ENCODE data around the gene NCMAP. TPM values are rescaled to one million over a fixed set of nuclear protein-coding genes. Genes with fewer than 3 reads are reported as not detected.
A peak's percentile ranks its signal among the peaks of the same experiment; 100 is the strongest.

The NCMAP gene
- total RNA-seq, 3 donors from 2014 or later: 0.16 to 8.2 (median 0.98) TPM

DNA sequence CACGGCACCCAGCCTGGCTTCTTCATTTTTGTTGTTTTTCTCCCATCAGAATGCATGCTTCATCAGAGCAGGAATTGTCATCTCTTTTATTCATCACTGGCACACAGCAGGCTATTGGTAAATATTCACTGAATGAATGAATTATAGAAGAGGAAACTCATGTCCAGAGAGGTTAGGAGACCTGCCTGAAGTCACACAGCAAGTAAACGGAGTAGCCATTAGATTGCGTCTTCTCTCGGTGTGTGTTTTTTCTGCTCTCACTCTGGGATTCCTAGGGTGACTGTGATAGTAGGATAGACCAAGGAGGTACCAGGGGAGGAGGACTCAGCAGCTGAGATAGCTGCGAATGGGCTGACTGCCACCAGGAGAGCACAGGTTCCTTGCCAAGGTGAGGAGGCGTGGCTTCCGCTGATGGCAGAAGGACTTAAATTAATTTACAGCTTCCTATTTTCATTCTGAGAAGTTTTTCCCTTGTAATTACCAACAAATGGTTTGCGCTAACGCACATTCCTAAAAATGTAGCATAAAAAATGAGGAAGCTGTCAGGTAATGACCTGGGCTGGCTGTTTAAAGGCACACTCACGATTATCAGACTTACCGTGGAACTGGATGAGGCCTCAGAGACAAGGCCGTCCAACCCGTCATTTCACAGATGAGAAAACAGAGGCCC, 4.5 kb upstream of the NCMAP start:
- no peak overlapping the region for H3K4me3 ChIP-seq
- no peak for TF ChIP-seq POLR2AphosphoS5 (IDR thresholded peaks at IDR 0.05)
- no peak for TF ChIP-seq POLR2A (IDR thresholded peaks at IDR 0.05)
- TF ChIP-seq, protein P1, sequence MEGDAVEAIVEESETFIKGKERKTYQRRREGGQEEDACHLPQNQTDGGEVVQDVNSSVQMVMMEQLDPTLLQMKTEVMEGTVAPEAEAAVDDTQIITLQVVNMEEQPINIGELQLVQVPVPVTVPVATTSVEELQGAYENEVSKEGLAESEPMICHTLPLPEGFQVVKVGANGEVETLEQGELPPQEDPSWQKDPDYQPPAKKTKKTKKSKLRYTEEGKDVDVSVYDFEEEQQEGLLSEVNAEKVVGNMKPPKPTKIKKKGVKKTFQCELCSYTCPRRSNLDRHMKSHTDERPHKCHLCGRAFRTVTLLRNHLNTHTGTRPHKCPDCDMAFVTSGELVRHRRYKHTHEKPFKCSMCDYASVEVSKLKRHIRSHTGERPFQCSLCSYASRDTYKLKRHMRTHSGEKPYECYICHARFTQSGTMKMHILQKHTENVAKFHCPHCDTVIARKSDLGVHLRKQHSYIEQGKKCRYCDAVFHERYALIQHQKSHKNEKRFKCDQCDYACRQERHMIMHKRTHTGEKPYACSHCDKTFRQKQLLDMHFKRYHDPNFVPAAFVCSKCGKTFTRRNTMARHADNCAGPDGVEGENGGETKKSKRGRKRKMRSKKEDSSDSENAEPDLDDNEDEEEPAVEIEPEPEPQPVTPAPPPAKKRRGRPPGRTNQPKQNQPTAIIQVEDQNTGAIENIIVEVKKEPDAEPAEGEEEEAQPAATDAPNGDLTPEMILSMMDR (IDR thresholded peaks at IDR 0.05): no peak
- H3K27ac ChIP-seq: peak overlapping the region in 1 of 2 donors; percentile 30
- DNase-seq (ENCODE audit: low spot score in 2 of 2): no peak
- no peaks in the 10 kb centered on the region for H3K36me3 ChIP-seq
- H3K9me3 ChIP-seq: no peaks in the 10 kb centered on the region
- no peaks in the 10 kb centered on the region for H3K27me3 ChIP-seq
- no peaks in the 10 kb centered on the region for H3K4me1 ChIP-seq
- intact Hi-C loops (cut with DNase I; ENCODE audit: low total_unique reads): no loop called here

DNA sequence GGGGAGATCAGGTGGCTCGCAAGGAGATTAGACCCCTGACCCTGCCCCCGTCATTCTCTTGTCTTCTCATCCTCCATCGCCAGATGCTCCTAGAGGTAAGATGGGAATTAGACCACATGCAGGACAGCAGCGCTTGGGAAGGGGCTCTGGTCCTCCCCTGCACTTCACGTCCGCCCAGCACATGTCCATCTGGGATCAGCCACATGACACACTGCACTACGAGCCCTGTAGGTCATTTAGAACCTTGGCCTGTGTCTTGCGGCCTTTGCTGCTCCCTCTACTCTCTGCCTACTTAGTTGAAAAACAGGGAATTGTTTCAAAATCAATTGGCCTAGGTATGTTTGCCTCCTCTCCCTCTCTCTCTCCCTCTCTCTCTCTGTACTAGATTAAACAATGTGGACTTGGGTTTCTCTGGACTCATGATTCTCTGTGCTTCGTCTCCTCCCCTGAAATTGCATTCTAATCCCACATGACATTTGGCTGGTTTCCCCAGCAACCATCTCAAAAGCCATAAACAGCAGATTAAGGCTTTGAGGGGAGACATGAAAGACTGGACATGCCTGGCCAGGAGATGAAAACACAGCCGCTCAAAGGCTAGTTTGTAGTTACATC, 3.8 kb upstream of the NCMAP start:
- H3K27ac ChIP-seq: peak overlapping the region; percentile 30 to 46
- H3K9me3 ChIP-seq: no peaks in the 10 kb centered on the region
- no peak for DNase-seq (ENCODE audit: low spot score in 2 of 2)
- no peak overlapping the region for H3K4me3 ChIP-seq
- H3K4me1 ChIP-seq: no peaks in the 10 kb centered on the region
- H3K36me3 ChIP-seq: no peaks in the 10 kb centered on the region
- no peaks in the 10 kb centered on the region for H3K27me3 ChIP-seq
- intact Hi-C loops (cut with DNase I; ENCODE audit: low total_unique reads): no loop called here
- TF ChIP-seq, protein P1 (IDR thresholded peaks at IDR 0.05): no peak
- TF ChIP-seq POLR2AphosphoS5 (IDR thresholded peaks at IDR 0.05) (no peak), POLR2A (IDR thresholded peaks at IDR 0.05) (no peak)

GRCh38 chr1:24553931-24554330, 2.0 kb upstream of the NCMAP start:
- H3K9me3 ChIP-seq: no peaks in the 10 kb centered on the region
- peaks cover 0 to 2% of the 10 kb centered on the region in 2 donors for H3K4me1 ChIP-seq
- no peaks in the 10 kb centered on the region for H3K36me3 ChIP-seq
- H3K27ac ChIP-seq: no peak overlapping the region
- no peak overlapping the region for H3K4me3 ChIP-seq
- no peak for TF ChIP-seq POLR2AphosphoS5 (IDR thresholded peaks at IDR 0.05)
- TF ChIP-seq POLR2A (IDR thresholded peaks at IDR 0.05): no peak
- TF ChIP-seq, protein P1 (IDR thresholded peaks at IDR 0.05): no peak
- no peak for DNase-seq (ENCODE audit: low spot score in 2 of 2)
- no peaks in the 10 kb centered on the region for H3K27me3 ChIP-seq
- intact Hi-C loops (cut with DNase I; ENCODE audit: low total_unique reads): no loop called here

DNA sequence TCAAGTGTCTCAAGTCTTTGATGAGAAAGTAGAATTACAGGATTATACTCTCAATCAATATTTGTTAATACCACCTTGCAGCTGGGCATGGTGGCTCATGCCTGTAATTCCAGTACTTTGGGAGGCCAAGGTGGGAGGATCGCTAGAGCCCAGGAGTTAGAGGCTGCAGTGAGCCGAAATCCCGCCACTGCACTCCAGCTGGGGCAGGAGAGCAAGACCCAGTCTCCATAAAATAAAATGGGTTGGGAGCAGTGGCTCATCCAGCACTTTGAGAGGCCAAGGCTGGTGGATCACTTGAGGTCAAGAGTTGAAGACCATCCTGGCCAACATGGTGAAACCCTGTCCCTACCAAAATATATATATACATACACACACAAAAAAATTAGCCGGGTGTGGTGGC, 1.2 kb upstream of the NCMAP start:
- Histone ChIP-seq H3K27ac (no peak overlapping the region), H3K4me3 (no peak overlapping the region), H3K36me3 (no peaks in the 10 kb centered on the region), H3K27me3 (no peaks in the 10 kb centered on the region), H3K4me1 (peaks cover 0 to 7% of the 10 kb centered on the region in 2 donors), H3K9me3 (no peaks in the 10 kb centered on the region)
- TF ChIP-seq POLR2A (IDR thresholded peaks at IDR 0.05): no peak
- no peak for TF ChIP-seq POLR2AphosphoS5 (IDR thresholded peaks at IDR 0.05)
- TF ChIP-seq, protein P1 (IDR thresholded peaks at IDR 0.05): no peak
- DNase-seq (ENCODE audit: low spot score in 2 of 2): no peak
- intact Hi-C loops (cut with DNase I; ENCODE audit: low total_unique reads): no loop called here

GRCh38 chr1:24556414-24556795, 518 bp downstream of the NCMAP start:
- Histone ChIP-seq H3K36me3 (no peaks in the 10 kb centered on the region), H3K27ac (no peak overlapping the region), H3K9me3 (no peaks in the 10 kb centered on the region), H3K4me1 (peaks cover 0 to 7% of the 10 kb centered on the region in 2 donors), H3K4me3 (peak overlapping the region in 2 of 3 donors; percentile 54 to 60), H3K27me3 (no peaks in the 10 kb centered on the region)
- DNase-seq (ENCODE audit: low spot score in 2 of 2): peak in 1 of 2 donors; percentile 41
- TF ChIP-seq, protein P1 (IDR thresholded peaks at IDR 0.05): no peak
- TF ChIP-seq POLR2AphosphoS5 (IDR thresholded peaks at IDR 0.05) (no peak), POLR2A (IDR thresholded peaks at IDR 0.05) (no peak)
- intact Hi-C loops (cut with DNase I; ENCODE audit: low total_unique reads): no loop called here

Data from breast epithelium (tissue), 4 donors.